Measurements from ENCODE around the gene RPS23.
"Not testable (repeated sequence)": the region's sequence is repeated elsewhere in the genome, so short reads cannot be mapped to it uniquely, and the experiment has no call there.

The RPS23 gene

GRCh38 chr5:82287625-82288024 is 9.5 kb upstream of the RPS23 start:
- DNase-seq, result no peak

GRCh38 chr5:82285206-82285605 is 7.1 kb upstream of the RPS23 start:
- no peak for DNase-seq

DNA sequence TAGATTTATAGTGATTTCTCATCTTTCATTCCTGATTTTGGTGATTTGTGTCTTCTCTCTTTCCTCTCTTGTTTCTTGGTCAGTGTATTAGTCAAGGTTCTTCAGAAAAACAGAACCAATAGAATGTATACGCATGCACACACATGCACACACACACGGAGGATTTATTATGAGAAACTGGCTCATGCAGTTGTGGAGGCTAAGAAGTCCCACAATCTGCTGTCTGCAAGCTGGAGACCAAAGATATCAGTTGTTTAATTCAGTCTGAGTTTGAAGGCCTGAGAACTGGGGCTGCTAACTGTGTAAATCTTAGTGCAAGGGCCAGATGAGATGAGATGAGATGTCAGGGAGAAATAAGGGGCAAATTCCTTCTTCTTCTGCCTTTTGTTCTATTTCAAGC is 5.7 kb upstream of the RPS23 start:
- DNase-seq, result no peak

DNA sequence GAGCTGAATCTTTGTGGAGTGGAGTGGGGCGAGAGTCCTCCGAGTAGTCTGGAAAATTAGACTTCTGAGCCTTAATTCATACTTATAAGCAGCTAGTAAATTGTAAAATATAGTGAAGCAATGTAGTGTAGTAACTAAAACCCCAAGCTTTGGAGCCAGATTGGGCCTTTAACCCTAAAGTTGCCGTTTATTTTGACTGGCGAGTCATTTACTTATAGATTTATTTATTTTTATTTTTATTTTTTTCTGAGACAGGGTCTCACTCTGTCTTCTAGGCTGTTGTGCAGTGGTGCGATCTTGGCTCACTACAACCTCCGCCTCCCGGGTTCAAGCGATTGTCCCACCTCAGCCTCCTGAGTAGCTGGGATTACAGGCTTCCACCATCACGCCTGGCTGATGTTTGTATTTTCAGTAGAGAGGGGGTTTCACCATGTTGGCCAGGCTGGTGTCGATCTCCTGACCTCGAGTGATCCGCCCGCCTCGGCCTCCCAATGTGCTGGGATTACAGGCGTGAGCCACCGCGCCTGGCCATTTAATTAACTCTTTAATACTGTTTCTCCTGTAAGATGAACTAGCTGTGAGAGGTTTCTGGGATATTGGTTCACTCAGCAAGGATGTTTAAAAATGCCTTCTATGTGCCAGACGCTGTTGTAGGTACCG is 687 bp upstream of the RPS23 start:
- no peak for DNase-seq

- no peak for DNase-seq
These were observed 554 bp downstream of the RPS23 start for GRCh38 chr5:82277613-82277986.

DNA sequence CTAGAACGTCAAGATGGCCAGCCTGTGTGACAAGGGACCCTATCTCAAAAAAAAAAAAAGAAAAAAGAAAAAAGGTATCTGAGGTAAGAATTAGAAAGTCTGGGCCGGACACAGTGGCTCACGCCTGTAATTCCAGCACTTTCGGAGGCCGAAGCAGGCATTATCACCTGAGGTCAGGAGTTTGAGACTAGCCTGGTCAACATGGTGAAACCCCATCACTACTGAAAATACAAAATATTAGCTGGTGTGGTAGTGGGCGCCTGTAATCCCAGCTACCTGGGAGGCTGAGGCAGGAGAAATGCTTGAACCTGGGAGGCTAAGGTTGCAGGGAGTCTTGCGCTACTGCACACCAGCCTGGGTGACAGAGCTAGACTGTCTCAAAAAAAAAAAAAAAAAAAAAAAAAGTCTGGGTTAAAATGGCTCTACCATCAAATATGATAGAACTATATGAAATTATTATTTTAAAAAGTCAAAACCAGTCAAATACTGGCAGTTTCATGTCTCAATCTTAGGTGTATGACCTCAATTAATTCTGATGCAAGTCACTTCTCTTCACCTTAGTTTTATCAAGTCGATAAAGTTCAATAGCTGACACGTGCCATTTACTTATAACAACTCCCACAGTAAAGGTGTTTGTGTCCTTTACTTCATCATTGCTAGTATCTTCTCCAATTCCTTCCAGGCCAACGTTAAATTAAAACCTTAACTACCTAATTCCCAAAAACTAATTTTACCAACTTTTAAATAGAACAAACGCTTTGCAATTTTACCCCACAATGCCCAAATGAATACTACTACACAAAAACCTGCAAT is 1.1 kb downstream of the RPS23 start:
- no peak for DNase-seq

DNA sequence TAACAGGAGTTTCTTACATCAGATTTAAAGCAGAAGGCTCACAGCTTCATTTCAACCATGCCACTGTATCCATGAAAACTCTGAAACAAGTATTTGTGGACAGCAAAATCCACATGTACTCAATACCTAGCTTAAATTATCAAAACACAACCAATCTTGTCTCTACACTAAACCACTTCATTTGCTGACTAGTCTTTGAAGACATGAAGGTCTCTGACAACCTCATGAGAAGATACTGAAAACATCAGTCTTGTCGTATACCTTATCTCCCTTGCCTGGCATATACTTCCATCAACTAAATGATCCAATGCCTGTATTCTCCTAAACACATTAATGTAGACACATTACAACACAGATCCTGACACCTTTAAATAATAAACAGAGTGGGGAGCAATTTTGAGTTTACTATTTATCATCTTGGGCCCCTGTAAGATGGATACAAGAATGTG is 2.9 kb downstream of the RPS23 start:
- DNase-seq, result no peak

DNA sequence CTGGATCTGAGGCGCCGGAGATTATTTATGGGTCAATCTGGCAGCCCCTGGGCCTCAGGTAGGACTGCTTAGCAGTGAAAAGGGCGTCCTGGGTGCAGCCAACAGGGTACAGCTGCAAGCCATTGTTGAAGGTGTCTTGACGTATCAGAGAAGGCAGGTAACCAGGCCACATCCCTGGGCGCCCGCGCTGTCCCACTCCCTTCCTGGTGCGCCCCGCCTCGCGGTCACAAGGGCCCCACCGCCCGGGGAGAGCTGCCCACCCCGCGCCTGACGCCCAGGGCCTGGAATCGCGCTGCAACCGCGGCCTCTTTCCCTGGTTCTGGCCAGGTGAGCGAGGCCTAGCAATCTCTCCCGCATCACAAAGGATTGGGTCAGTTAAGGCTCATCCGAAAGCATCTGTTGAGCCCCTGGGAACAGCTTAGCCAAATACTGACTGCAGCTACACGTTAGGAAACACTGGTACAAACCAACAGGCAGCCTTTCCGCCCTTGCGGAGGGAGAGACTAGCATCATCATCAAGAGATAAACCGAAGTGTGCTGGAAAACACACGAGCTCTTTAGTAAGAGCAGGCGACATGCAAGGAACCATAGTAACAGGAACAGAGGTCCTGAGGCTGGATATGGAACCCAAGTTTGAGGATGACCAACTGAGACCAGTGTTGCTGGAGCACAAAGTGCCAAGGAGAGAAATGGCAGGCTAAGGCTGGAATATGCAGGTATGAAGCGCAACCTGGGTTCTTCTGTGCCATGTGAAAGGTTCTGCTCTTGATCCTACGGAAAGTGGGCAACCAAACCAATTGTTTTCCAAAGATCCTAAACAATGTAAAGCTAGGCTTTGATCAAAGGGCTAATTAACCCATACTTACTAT is 3.6 kb downstream of the RPS23 start:
- no peak for DNase-seq

- DNase-seq, result not testable (repeated sequence)
These were observed 4.7 kb downstream of the RPS23 start for GRCh38 chr5:82273426-82273825.

GRCh38 chr5:82272571-82273356 is 5.4 kb downstream of the RPS23 start:
- not testable (repeated sequence) for DNase-seq

GRCh38 chr5:82269363-82269762 is 8.8 kb downstream of the RPS23 start:
- not testable (repeated sequence) for DNase-seq

DNA sequence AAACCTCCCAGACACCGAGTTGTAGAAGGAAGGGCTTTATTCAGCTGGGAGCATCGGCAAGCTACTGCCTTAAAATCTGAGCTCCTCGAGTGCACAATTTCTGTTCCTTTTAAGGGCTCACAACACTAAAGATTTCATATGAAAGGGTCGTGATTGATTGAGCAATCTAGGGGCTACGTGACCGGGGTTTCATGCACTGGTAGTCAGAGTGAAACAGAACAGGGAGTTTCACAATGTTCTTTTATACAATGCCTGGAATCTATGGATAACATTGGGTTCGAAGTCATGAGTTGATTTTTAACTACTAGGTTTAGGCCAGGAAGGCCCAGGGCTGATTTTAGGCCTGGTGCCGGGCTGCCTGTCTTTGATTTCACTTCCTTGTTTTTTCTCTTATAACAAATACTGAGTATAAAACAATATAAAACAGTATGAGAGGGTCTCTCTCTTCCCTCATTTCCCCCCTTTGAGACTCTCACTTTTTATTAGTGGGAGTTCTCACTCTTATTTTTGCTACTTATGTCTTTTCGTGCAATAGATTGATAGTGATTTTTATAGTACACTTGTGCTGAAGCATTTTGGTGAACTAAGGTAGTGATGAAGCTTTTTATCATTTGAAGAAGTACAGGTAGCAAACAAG is 10.7 kb downstream of the RPS23 start:
- not testable (repeated sequence) for DNase-seq

GRCh38 chr5:82265047-82265446 is 13.1 kb downstream of the RPS23 start:
- no peak for DNase-seq

DNA sequence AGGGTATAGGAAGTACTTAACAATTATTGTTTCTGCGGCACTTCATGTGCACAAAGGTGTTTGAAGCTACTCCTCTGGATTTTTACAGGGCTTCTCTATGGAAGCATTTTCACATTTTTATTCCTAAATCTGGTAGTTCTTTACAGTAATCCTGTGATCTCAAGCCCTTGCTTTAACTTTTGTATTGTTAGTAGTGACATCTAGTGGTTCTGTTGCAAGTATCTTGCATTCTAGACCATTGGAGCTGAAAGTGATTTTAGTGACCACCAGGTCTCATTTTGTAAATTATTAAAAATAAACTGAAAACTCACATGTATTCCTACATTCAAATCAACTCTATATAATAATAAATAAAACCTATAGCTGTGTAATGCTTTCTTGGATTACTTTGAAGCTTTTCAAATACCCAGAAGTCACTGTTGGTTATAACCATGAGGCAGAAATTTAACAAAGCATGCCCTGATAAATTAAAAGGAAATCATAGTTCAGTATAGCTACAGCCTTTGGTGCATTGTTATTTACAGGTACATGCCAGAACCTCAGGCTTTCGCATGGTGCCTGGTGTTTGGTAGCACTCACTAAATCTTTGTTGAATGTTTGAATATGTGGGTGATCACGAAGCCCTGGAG is 18.9 kb downstream of the RPS23 start:
- no peak for DNase-seq

- no peak for DNase-seq
These were observed 20.4 kb downstream of the RPS23 start for GRCh38 chr5:82257729-82258128.

DNA sequence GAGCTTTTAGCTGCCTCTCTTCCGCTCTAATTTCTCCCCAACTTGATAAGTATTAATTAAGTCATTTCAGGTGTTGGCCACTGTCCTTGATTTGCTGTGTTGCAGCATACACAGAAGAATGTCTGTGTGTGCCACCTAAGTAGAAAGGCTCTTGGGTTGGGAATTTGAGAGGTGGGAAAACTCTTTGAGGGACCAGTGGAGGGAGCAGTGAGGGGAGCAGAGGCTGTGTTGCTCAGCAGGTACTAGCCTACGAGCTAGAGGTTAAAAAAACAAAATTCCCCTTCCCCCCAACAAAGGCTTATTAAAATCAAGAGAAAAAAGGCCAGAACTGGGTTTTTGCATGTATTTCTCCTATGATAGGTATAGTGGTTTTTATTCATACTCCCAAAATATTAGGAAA is 20.9 kb downstream of the RPS23 start:
- no peak for DNase-seq

DNA sequence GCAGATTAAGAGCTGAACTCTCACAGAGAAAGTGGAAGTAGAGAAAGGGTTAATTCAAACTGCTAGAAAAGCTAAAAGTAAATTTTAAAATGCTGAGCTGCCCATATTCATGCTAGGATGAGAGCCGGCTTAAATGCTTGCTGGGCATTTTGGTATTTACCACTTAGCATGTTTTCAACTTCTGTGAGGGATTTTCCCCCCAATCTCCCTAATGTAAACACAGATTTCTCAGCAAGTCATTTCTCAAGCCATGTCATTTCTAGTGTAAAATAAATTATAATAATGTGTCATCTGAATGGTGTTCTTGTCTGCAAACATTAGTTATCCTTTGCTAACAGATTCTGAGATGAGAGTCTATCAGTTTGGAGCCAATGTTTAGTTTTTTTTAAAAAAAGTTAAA is 22.3 kb downstream of the RPS23 start:
- DNase-seq, result no peak

GRCh38 chr5:82252744-82253143 is 25.4 kb downstream of the RPS23 start:
- DNase-seq, result no peak

GRCh38 chr5:82246960-82247574 is 31.1 kb downstream of the RPS23 start:
- no peak for DNase-seq

GRCh38 chr5:82244854-82245635 is 33.1 kb downstream of the RPS23 start:
- DNase-seq, result no peak
